ENCODE measurements around the gene TOX4.
A peak's percentile ranks its signal among the peaks of the same experiment; 100 is the strongest.

Gene TOX4

DNA sequence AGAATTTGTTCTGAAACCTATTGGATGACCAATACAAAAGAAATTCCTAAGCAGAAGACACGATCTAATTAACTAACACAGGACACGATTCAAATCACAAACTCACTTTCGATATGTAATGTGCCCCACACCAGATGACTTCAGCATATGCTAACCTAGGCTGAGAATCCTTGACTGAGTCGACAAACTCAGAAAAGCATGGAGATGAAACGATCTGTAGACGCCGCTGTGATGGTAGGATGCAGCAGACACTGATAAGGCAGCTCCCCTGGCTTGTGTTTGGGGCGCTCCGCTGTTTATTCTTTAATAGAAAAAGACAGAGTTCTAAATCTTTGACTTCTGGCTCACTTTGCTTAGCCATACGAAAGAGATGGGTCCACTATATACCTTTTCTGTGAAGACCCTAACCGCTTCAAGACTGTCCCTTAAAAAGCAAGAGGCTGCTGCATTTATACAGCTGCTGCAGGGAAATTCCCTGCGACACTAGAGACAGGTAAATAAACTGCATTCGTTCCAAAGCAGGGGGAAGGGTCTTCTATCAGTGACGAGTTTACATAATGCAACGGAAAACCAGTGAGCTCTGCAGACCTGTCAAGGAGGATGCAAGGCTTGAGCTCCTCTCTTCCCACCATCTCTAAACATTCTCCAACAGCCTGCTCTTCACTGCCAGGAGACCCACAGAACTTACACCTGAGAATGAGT, 22.0 kb upstream of the TOX4 start:
- TF ChIP-seq, protein P1, sequence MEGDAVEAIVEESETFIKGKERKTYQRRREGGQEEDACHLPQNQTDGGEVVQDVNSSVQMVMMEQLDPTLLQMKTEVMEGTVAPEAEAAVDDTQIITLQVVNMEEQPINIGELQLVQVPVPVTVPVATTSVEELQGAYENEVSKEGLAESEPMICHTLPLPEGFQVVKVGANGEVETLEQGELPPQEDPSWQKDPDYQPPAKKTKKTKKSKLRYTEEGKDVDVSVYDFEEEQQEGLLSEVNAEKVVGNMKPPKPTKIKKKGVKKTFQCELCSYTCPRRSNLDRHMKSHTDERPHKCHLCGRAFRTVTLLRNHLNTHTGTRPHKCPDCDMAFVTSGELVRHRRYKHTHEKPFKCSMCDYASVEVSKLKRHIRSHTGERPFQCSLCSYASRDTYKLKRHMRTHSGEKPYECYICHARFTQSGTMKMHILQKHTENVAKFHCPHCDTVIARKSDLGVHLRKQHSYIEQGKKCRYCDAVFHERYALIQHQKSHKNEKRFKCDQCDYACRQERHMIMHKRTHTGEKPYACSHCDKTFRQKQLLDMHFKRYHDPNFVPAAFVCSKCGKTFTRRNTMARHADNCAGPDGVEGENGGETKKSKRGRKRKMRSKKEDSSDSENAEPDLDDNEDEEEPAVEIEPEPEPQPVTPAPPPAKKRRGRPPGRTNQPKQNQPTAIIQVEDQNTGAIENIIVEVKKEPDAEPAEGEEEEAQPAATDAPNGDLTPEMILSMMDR (IDR thresholded peaks at IDR 0.05) = no peak

DNA sequence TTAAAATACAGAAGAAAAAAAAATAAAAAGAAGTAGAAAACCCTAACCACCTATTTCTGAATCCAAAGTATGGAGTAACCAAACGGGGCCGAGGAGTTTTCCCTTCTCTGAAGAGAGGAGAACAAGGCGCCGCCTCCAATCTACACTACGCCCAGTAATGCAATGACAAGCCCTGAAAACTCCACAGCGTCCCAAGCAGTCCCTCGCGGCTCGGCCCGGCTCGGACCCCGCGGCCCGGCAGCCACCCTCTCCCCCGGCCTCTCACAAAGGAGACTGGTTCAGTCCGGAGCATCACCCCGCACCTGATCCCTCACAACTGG, 21.4 kb upstream of the TOX4 start:
- TF ChIP-seq, protein P1 (IDR thresholded peaks at IDR 0.05) = no peak

DNA sequence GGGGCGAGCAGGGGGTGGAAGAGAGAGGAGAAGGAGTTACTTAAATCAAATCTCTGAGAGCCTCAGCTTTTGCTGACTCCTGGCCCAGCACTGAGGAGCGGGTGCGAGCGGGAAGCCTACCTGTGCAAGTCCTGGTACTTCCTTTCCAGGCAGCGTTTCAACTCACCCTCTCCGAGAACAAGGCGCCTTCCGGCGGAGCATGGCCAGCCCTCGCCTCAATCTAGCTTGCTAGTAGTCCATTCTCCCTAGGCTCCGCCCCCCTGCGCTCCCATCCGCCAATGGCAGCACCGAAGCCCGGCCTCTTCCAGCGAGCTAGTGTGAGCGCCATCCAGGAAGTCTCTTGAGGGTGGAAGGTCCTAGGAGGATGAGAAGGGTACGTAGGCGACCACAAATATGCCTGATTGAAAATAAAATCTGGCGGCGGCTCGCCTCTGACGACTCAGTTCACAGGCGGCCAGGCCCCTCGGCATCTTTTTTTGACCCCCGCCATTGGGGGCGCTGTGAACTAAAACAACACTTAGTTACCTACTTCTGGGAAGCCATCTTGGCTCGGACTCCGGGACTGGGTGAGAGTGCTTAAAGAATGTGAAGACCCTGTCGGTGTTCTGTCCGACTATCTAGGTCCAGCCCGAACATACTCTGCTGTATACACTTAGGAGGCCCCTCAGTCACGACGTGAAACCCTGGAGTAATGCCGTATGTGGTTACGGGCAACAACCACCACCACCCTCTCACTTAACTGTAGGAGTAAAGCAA, 20.9 kb upstream of the TOX4 start, which contains the start of gene CHD8:
TSS of gene CHD8 (minus strand) at position 212 of the 756 bp plus-strand sequence. CDS start 24,480 bp downstream, outside the sequence.
- TF ChIP-seq, protein P1 (IDR thresholded peaks at IDR 0.05) = peak; percentile 63

GRCh38 chr14:21467616-21468015, 9.4 kb upstream of the TOX4 start:
- TF ChIP-seq, protein P1 (IDR thresholded peaks at IDR 0.05) = no peak

DNA sequence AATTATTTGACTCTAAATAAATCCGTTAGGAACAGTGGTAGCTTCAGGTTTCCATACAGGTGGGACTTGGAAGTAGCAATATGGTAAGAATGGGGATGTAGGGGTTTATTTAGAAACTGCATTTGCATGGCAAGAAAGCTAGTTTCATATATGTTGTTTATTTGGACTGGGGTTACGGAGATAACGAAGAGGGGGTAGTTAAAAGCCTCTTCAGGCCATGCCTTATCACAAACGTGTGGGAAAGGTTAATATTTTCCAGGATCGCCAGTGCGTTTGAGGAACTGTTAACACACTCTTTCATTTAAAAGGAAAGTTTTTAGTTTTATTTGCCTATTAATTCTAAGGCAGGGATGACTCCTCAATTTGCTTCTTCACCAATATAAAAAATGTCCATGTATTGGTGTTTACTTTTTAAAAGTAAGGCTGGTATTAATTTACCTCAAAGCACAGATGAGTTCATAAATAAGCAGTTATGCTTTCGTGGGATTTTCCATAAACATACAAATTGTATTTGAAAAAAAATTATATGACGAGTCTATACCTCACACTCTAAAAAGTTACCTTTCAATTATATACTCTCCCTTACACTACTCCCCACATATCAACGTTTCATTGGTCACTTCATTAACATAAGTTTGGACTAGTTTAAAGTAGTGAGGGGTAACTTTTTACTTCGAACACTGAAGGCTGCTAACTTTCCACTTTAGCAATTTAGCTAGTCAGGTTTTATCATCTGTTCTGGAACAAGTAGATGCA, 1.1 kb upstream of the TOX4 start:
- TF ChIP-seq, protein P1 (IDR thresholded peaks at IDR 0.05) = no peak

GRCh38 chr14:21476523-21476924, 471 bp upstream of the TOX4 start:
- TF ChIP-seq, protein P1 (IDR thresholded peaks at IDR 0.05) = no peak

DNA sequence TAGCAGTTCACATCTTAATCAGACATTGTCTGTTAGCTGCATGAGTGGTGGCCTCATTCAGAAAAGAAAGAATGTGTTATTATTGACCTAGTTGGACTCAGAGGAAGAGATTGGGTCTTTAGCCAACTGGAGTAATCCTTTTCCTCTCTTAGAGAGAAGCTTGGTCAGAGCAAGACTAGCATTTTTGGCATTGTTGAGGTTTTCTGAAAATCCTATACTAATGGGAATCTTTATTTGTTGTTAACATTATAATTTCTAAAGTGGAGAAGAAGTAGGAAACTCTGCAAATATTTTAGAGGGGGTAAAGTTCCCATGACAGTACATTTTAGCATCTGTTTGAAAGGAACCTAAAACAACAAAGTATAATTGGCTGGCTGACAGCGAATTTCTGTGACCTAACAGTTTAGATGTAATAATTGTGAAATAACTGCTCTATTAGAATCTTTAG, 9.7 kb downstream of the TOX4 start:
- TF ChIP-seq, protein P1 (IDR thresholded peaks at IDR 0.05) = no peak

All from LNCAP (cell line).